ENCODE results near the gene SELE.
"Not testable (repeated sequence)": the region's sequence is repeated elsewhere in the genome, so short reads cannot be mapped to it uniquely, and the experiment has no call there.

SELE gene

DNA sequence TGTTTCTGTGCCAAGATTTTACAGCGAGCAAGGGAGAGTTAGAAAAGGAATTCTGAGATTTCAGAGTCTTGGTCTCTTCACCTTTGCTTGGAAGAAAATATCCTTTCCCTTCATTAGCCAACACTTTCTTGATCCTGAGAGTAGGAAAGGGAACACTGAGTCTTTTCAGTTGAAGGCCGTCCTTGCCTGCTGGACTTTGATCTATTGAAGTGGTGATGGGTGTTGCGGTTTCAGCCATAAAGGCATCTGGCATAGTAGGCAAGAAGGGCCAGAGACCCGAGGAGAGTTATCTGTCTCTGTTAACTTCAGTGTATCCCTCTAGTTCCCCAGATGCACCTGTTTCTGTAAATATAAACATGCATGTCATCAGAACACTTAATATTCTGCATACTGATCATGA is 9.7 kb downstream of the SELE start:
- DNase-seq (ENCODE audit: low read depth in 2 of 2), result no peak

DNA sequence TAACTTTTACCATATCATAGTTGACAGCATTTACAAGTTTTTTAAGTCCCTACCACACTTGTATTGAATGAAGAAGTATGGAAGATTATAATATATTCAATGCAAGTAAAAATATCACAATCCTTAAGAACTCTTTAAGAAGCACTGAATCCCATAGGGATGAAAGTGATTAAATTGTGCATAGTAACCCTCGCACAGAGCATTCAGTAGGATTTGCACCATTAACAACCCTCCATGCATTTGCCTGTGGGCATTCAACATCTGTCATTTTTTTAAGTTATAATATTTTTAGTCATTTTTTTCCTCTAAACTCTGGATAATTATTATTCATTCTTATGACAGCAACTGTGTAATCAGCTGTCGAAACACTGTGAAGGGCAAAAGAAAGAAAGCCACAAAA is 10.1 kb downstream of the SELE start:
- DNase-seq (ENCODE audit: low read depth in 2 of 2), result no peak

DNA sequence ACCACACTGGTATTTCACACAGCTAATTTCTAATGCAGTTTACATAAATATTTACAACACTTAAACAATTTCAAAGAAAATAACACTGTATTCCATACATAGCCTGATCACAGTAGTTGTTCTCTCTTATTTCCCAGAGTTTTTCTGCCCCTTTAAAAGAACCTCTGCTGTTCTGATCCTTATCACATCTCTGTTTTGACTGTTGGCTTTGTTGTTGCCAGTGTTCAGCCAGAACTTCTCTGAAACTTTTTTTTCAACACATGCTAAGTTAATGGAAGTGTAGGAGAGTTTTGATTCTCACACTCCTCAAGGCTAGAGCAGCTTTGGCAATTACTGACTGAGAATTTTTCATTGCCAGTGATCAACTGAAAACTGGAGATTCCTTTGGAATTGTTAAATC is 11.1 kb downstream of the SELE start:
- DNase-seq (ENCODE audit: low read depth in 2 of 2), result no peak

DNA sequence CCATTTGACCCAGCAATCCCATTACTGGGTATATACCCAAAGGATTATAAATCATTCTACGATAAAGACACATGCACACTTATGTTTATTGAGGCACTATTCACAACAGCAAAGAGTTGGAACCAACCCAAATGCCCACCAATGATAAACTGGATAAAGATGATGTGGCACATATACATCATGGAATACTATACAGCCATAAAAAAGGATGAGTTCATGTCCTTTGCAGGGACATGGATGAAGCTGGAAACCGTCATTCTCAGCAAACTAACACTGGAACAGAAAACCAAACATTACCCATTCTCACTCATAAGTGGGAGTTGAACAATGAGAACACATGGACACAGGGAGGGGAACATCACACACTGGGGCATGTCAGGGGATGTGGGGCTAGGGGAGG is 18.8 kb downstream of the SELE start:
- DNase-seq (ENCODE audit: low read depth in 2 of 2), result not testable (repeated sequence)

DNA sequence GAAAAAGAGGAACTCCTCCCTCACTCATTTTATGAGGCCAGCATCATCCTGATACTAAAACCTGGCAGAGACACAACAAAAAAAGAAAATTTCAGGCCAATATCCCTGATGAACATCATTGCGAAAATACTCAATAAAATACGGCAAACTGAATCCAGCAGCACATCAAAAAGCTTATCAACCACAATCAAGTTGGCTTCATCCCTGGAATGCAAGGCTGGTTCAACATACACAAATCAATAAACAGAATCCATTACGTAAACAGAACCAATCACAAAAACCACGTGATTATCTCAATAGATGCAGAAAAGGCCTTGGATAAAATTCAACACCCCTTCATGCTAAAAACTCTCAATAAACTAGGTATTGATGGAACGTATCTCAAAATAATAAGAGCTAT is 20.8 kb downstream of the SELE start:
- DNase-seq (ENCODE audit: low read depth in 2 of 2), result not testable (repeated sequence)

DNA sequence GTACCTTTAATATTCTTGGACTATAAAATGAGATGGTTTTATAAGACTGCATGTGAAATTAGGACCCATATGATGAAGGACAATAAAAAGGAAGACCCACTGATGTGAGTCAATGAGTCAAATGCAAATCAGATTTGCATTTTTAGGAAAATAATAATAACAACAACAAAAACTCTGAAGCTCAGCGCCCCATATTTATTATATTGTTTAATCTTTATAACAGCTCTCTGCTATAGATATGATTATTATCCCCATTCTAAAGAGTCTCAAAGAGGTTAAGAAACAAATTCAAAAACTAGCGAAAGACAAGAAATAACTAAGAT is 21.6 kb downstream of the SELE start:
- DNase-seq (ENCODE audit: low read depth in 2 of 2), result no peak

DNA sequence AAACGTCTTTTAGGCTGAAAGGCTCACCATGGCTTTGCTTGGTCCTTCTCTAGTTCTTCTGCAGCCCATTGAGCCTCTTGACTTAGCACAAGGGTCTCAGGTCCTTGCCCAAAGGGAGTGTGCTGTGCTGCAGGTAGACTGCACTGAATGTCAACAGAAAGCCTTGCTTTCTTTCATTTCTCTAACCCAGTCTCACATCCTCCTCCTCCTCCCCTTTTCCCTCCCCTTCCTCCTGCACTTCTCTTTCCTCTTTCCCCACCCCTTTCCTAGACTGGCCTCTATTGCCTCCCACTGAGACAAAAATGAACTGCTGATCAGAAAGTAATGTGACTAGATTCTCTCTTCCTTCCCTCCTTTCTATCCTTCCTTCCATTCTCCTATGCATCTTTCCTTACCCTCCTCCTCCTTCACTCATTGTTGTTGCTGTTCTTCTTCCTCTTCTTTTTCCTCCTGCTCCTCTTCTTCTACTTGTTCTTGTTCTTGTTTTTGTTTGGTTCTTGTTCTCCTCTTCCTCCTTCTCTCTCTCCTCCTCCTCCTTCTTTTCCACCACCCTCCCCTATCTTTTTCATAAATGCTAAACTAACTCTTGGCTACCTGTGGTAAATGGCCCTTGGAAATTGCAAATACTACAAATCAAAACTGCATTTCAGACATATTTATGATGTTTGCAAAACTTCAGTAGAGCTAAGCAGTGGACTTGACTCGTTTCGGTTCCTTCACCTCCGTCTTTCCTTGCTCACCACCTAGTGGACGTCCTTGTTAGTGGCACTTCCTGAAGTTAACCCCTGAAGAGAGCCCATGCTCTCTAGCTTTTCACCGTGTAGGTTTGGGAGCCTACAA is 22.2 kb downstream of the SELE start, which contains the start of gene SELL:
Gene SELL, minus strand, starts transcription at position 152 of the 840 bp plus-strand sequence. Its CDS starts 122 bp downstream, at position 30.
- peak; percentile 21 to 22 for DNase-seq (ENCODE audit: low read depth in 2 of 2)

DNA sequence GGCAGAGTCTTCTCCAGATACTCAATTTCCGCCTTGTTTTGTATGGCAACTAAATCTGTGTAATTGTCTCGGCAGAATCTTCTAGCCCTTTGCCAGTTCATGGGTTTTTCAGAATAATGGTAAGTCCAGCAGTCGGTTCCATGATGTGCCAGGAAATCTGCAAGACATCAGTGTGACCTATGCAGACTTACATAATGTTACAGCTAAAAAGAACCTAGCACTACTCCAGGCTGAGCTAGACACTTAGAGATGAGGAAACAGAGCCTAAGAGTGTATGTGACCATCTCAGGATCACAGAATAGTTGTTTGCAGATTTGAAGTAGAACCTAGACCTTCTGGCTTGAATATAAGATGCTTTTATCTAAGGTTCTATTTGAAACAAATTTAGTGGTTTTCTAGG is 25.2 kb downstream of the SELE start:
- no peak for DNase-seq (ENCODE audit: low read depth in 2 of 2)

DNA sequence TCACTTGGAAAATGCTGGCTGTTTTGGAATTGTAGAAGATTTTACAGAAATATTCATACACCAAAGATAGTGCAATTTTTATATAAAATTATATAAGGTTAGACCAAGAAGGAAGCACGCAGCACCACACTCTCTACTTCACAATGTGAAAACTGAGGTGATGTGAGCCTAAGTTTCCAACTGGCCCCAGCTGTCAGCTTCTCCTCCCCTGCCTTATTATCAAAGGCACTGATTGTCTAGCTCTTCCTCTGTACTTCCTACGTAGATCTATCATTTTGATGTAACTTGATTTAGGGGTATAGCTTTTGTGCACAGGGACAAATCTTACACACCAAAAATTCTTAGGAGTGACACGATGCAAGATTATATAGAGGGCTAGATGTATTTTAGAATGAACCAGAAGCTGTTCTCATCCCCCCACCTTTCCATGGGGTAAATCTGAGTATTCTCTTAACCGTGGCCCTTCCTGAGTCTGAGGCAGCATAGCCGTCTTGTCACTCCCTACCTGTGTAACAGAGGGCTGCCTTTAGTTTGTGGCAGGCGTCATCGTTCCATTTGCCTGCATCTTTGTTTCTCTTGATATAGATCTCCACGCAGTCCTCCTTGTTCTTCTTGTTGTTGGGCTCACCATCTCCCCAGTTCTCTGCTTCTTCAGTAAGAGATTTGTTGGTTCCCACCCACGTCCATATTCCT is 25.8 kb downstream of the SELE start:
- DNase-seq (ENCODE audit: low read depth in 2 of 2), result no peak

DNA sequence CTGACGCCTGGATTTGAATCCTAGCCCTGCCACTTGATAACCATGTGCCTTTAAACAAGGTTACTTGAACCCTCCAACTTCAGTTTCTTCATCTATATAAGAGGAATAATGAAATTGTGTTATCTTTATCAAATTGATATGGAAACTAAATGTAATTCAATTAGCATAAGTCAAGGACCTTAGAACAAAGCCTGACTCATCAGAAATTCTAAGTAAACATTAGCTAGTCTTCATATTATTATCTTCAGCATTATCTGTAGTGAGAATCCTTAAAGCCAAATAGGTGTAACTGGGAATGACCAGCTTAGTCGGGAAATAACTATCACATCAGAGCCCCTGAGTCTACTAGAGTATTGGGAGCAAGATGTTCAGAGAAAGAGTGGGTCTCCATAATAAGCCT is 29.1 kb downstream of the SELE start:
- DNase-seq (ENCODE audit: low read depth in 2 of 2), result no peak

DNA sequence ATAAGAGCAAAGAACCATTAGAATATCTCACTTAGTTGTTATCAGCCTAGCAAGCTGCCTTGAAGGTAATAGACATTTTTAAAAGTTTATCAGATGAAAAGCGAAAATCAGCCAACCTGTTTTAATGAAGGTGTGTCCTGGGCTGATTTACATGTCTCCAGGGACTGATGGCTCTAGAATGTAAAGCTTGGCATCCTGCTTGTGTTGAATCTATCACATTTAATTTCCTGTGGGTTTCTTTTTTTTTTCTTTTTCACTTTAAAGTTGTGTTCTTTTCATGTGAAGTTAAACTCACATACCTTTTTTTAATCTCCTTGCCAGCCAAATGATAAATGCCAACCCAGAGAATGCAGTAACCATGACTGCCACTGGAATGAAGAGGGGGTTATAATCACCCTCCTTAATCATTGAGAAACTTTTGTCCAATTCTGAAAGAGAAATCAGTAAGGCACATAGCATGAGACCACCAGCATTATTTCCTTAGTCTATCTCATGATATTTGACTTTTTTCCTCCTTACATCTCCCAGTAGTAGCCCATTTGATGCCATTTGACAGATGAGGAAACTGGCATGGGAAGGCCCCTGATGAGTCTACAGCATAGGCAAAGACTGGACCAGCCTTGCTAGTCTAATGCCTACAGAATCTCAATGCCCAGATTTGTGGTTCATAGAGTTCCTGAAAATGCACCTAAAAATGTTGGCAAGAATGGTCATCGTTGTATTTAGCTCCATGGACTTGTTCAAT is 32.4 kb downstream of the SELE start:
- no peak for DNase-seq (ENCODE audit: low read depth in 2 of 2)

DNA sequence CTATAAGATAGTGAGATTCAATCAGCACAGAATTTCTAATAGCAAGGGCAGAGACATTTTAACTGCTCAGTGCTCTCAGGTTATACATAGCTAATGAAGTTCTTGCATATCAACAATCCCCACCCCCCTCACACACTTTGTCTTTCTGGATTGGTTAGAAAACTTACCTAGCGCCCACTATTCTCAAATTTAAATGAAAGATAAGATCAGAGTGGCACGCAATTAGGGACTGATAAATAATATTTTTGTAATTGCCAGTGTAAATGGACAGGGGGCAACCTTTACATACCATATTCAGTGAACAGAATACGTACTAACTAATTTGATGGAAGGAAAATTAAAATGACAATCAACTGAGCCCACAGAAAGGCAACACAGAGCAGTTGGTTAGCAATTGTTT is 34.2 kb downstream of the SELE start:
- DNase-seq (ENCODE audit: low read depth in 2 of 2), result no peak

DNA sequence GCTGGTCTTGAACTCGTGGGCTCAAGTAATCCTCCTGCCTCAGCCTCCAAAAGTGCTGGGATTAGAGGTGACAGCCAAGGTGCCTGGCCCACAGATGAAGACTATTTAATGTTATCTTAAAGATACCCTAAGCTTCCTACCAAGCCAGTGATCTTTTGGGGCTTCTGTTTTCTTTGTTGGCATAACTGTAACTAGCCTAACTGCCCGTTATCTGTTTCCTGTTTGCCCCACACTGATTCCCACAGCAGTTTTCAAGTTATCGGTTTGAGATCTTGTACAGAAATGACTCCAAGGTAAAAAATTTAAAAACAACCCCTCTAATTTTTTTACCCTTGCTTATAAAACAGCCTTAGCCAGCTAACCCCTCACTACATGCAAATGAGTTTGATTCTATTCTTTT is 34.9 kb downstream of the SELE start:
- DNase-seq (ENCODE audit: low read depth in 2 of 2), result no peak

DNA sequence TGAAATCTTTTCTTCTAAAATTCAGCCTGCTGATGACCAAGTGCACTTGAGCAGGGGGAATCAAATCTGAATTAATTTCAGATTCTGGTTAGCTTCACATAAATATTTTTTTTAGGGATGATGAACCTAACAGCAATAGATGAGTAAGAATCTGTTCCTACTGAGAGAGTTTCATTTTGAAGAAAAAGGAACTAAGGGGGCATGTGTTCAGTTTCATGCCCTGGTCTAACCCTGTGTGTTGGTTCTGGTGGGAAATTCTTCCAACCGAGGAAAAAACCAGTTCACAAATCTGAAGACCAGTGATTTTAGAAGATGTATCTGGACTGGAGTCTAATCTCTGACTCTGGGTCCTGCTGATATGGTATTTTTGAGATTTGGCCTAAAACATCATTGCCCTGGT is 36.1 kb downstream of the SELE start:
- DNase-seq (ENCODE audit: low read depth in 2 of 2), result no peak

DNA sequence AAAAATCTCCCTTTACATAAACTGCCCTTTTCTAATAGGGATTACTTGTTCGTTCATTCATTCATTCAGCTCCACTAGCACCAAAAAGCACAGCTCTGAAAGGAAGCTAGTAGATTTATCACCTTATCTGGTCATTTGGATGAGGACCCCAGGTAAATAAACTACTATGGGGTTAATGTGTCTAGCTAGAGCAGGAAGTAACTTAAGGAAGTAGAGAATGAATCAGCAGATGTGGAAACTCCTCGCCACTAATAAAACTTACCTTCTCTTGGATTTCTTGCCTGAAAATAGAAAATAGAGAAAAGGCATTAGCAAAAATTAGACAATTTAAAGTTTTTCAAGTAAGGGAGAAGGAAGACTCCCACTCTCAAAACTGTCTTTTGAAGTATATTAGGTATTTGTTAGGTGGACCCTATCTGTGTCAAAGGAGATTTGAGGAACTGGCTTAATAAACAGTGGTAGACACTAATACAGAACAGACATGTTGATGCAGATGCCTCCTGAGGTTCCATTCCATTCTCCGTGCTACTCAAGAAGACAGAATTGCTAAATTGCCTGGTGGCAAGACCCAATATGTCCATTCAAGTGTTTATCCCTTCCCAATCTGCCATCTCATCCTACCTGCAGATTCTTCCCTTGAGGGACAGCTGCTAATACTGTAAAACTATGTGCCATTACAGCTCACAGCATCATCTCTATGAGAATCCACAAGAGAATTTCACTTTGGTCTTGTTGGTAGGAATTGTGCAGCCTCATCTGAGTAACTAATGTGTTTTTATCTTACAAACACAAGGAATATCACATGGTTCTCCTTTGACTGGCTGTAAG is 37.4 kb downstream of the SELE start:
- no peak for DNase-seq (ENCODE audit: low read depth in 2 of 2)

DNA sequence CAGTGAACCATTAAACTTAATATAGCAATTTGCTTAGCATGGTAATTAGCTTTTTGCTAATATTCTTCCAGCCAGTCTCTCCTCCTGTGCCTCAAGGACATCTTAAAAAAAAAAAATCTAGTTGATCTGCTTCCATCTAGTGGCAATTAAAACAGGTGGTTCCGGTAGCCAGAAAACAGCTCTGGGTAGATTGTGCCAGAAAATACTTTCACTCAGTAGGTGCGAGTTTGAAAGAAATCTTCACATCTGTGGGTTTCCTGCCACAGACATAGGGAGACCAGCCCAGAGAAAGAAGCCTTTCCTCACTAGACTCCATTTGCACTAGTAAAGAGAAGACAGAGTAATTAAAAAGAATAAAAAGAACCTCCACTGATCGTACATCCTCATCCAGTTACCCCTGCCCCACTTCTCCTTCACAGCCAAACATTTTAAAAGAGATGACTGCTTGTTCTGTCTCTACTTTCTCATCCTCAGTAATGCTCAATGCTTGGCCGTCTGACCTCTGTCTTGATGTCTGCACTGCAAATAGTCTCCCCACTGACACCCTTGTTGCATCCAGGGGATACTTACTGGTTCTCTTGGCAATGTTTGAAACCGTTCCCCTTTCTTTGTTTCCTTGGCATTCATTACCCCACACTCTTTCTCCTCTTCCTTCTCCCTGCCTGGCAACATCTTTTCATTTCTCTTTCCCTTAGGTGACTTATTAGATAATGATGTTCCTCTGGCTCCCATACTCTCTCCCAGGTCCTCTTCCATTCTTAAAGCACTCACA is 39.4 kb downstream of the SELE start:
- DNase-seq (ENCODE audit: low read depth in 2 of 2), result no peak

DNA sequence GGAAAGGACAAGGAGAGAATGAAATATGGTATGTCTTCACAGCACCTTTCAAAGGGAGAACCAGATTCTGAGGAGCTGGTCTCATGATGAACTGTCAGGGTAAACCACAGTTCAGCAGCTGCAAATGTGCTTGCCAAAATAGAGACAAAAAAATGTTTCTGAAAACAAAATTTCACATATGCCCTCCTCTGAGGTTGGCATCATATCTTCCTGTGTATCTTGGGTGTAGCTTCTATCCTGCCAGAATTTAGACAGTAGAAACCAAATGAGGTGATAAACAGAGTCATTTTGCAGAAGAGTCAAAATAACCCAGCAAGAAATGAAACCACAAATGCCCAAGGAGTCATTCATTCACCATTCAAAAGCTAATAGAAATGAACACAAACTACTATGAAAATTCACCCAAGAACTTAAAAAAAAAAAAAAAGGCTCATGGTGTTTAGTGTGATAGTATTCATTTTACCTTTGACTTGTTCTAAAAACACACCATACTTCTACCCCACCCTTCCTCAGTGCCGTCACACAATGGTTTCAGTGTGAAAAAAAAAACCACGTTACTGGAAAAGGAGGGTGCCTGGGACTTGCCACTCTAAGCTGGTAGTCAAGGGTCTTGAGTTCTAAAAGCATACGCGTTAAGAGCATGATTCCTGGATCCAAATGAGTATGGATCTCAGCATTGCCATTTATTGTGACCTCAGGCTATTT is 41.0 kb downstream of the SELE start:
- no peak for DNase-seq (ENCODE audit: low read depth in 2 of 2)

DNA sequence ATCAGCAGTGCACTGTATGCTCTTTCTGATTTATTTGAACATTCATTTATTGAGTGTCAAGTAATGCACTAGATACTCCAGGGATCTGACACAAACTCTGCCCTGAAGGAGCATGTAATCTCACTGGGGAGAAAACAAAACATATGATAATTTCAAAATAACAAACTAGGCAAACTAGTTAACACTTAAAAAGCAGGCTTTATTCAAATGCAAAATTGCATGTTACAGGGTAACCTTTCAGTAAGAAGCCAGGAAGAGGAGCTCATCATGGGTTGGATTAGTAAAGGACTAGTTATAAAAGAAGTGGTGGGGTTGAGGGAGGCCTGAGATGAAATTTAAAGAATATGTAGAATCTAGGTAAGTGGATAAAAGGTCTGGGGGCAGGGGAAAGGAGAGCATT is 43.4 kb downstream of the SELE start:
- DNase-seq (ENCODE audit: low read depth in 2 of 2), result no peak

DNA sequence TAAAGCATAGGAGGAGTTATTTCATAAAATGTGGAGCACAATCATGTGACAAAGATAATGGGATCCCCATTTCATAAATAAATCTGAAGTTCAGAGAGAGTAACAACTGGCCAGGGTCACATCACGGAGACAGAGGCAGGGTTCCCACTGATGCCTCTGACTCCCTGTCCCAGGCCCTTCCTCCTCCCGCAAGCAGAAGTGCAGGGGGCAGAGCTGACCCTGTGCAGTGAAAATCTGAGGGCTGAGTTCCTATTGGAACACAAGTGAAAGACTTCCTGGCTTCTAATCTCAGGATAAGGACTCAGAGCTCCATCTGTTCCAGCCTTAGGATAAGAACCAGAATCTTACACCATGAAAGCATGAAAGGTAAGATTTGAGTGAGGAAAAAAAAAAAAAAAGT is 44.5 kb downstream of the SELE start:
- no peak for DNase-seq (ENCODE audit: low read depth in 2 of 2)

DNA sequence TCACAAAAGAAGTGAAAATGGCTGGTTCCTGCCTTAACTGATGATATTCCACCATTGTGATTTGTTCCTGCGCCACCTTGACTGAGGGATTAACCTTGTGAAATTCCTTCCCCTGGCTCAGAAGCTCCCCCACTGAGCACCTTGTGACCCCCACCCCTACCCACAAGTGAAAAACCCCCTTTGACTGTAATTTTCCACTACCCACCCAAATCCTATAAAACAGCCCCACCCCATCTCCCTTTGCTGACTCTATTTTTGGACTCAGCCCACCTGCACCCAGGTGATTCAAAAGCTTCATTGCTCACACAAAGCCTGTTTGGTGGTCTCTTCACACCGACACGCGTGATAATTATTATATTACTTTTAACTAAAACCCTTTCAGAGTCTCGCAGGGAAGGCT is 45.5 kb downstream of the SELE start:
- not testable (repeated sequence) for DNase-seq (ENCODE audit: low read depth in 2 of 2)
